Measurements from ENCODE around the gene OR14A2.

Gene OR14A2

DNA sequence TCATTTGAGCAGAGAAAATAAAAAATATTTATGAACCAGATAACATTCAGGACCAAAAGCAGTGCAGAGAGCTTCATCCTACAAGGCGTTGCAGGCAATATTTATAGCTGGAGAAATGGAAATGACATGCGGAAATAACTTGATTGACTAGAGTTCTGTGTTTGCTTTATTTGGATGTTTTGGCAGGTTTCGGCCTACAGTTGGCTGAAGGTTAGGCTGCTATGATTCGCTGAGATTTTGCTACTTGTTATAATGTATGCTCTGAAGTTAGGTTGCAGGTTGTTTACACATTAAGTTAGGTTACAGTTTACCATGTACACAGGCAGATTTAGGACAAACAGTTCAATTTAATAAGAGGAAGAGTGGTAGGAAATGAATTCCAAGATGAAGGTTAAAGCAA is 67.8 kb downstream of the OR14A2 start:
- TF ChIP-seq CTCF (IDR thresholded peaks at IDR 0.05; ENCODE audit: low read depth, low read length): no peak
- no peak overlapping the region for H3K4me3 ChIP-seq (ENCODE audit: low read depth, low read length)
- no peak for DNase-seq
- H3K27me3 ChIP-seq: no peaks in the 10 kb centered on the region
- no peaks in the 10 kb centered on the region for H3K9me3 ChIP-seq
- H3K36me3 ChIP-seq: no peaks in the 10 kb centered on the region
- H3K4me1 ChIP-seq: no peaks in the 10 kb centered on the region

GRCh38 chr1:247679639-247680038 is 68.3 kb downstream of the OR14A2 start, which contains the start of gene OR13G1:
TSS of gene OR13G1 (minus strand) at chr1:247679739. CDS start at chr1:247673041, 6,698 bp downstream.
- no peaks in the 10 kb centered on the region for H3K36me3 ChIP-seq
- H3K4me1 ChIP-seq: no peaks in the 10 kb centered on the region
- H3K27me3 ChIP-seq: no peaks in the 10 kb centered on the region
- no peaks in the 10 kb centered on the region for H3K9me3 ChIP-seq
- no peak for TF ChIP-seq CTCF (IDR thresholded peaks at IDR 0.05; ENCODE audit: low read depth, low read length)
- H3K4me3 ChIP-seq (ENCODE audit: low read depth, low read length): no peak within 1 kb of the TSS
- no peak for DNase-seq

Data from BE2C (cell line).